ENCODE data around the gene COL5A1. TPM values are rescaled to one million over a fixed set of nuclear protein-coding genes. Genes with fewer than 3 reads are reported as not detected.
A peak's percentile ranks its signal among the peaks of the same experiment; 100 is the strongest.

COL5A1 gene
- total RNA-seq, 1 donor from 2014 or later: 79.4 TPM

DNA sequence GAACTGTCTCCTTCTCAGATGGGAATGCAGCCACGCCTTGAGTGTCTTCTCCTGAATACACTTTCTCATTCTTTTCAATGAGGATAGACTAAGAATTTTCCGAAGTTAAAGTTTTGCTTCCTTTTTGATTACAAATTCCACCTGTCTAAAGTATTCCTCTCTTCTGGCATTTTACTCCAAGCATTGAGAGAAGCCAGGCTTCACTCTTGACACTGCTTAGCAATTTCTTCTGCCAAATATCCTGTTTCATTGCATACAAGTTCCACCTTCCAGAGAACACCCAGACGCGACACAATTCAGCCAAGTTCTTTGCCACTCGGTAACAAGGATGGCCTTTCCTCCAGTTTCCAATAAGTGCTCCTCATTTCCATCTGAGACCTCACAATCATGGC, 35.6 kb upstream of the COL5A1 start:
- DNase-seq (ENCODE audit: low spot score): no peak
- intact Hi-C loops (cut with DNase I): no loop called here
- no peak for ATAC-seq

DNA sequence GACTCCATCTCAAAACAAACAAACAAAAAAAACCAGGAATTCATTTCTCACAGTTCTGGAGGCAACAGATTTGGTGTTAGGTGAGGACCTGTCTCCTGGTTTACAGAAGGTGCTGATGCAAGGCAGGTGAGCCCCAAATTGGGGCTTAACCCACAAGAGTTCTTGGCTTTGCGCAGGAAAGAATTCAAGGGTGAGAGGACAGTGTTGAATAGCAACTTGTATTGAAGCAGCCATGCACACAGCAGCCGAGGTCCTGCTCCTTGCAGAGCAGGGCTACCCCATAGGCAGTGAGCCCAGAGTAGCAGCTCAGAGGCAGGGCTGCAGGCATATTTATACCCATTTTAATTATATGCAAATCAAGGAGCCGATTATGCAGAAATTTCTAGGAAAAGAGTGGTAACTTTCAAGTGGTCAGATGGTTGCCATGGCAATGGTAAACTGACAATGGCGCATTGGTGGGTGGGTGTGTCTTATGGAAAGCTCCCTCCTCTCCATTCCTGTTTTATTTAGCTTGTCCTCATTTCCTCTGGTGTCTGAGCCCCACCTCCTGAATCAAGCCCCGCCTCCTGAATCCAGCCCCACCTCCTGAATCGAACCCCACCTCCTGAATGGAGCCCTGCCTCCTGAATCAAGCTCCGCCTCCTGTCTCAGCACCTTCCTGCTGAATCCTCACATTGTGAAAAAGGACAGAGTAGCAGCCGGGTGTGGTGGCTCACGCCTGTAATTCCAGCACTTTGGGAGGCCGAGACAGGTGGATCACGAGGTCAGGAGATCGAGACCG, 34.5 kb upstream of the COL5A1 start:
- ATAC-seq (no peak), DNase-seq (ENCODE audit: low spot score) (peak; percentile 46)
- intact Hi-C loops (cut with DNase I): no loop called here

DNA sequence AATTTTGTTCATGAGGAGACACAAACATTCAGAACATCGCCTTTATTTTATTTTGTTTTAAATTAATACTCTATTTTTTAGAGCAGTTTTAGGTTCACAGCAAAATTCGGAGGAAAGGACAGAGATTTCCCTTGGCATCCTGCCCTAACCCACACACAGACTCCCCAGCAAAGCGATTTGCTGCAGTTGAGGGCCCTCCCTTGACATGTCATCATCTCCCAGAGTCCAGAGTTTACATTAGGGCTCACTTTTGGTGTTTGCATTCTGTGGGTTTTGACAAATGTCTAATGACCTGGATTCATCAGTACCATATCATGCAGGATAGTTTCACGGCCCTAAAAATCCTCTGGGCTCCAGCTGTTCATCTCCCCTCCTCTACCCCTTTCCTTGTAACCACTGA, 33.6 kb upstream of the COL5A1 start:
- ATAC-seq: no peak
- intact Hi-C loops (cut with DNase I): no loop called here
- no peak for DNase-seq (ENCODE audit: low spot score)

DNA sequence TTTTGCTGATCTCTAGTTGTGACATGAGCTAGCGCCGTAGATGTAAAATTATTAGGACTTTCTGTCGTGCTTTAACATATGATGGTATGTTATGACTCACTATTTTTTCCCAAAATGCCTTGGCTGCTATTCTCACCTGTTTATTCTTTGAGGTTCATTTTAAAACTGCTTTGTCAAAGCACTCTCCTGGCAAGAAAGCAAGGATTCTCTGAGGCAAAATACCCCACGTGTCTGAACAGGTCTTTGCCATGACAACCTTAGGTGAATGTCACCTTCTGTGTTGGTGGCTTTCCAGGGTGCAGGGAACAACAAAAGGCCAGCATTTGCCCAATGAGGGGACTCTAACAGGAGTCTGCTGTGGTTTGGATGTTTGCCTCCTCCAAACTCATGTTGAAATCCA, 30.6 kb upstream of the COL5A1 start:
- DNase-seq (ENCODE audit: low spot score): no peak
- intact Hi-C loops (cut with DNase I): no loop called here
- no peak for ATAC-seq

DNA sequence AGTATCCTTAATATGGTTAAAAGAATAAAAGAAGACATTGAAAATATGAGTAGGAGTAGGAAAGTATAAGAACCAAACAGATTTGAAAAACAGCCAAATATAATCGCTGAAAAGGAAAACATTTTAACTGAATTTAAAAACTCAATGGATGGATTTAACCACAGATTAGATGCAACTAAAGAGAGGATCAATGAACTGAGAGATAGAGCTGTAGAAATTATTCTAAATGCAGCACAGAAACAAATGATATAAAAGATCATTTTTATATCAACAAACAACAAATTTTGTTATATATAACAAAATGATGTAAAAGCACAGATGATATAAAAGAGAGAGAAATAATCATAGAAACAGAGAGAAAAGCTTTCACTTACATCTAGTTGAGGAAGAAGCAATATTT, 29.3 kb upstream of the COL5A1 start:
- intact Hi-C loops (cut with DNase I): no loop called here
- ATAC-seq: no peak
- no peak for DNase-seq (ENCODE audit: low spot score)

DNA sequence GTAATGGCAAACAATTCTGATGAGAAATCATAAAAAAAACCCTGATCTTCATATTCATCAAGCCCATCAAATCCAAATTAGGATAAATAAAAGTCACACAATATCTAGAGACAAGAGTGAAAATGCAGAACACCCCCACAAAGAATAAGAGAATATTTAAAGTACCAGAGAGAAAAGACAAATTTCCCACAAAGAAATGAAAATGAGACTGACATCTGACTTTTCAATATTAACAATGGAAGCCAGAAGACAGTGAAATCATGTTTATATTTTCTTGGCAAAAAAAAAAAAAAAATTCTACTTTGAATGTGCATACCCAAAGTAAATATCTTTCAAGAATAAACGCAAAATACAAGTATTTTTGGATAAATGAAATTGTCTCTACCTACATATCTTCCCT, 28.9 kb upstream of the COL5A1 start:
- DNase-seq (ENCODE audit: low spot score) (no peak), ATAC-seq (no peak)
- intact Hi-C loops (cut with DNase I): no loop called here

DNA sequence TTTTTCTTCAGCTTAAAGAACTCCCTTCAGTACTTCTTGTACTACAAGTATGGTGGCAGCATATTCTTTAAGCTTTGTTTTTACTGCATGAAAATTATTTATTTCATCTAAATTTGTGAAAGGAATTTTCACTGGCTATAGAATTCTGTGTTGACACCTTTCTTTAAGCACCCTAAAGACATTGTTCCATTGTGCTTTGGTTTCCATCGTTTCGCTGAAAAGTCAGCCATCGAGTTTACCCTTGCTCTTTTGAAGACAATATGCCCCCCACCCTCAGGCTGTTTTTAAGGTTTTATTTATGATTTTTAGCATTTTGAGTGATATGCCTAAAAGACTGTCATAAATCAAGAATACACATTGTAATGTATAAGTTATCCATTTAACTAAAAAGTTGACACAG, 27.3 kb upstream of the COL5A1 start:
- no peak for ATAC-seq
- DNase-seq (ENCODE audit: low spot score): no peak
- intact Hi-C loops (cut with DNase I): no loop called here

DNA sequence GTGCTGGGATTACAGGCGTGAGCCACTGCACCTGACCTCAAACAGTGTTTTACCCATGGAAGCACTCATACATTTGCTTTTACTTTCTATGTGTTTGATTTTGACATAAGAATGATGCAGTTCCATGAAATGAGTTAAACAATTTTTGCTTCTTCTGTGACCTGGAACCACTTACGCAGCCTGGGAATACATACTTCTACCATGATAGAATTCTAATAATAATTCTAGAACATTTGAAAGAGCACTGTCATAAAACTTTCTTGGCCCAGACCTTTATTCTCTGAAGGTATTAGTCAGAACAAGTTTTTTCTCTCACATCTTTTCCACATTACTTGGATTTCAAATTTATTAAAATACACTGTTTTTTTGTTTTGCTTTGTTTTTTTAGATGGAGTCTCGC, 25.3 kb upstream of the COL5A1 start:
- intact Hi-C loops (cut with DNase I): no loop called here
- ATAC-seq: no peak
- DNase-seq (ENCODE audit: low spot score): no peak

DNA sequence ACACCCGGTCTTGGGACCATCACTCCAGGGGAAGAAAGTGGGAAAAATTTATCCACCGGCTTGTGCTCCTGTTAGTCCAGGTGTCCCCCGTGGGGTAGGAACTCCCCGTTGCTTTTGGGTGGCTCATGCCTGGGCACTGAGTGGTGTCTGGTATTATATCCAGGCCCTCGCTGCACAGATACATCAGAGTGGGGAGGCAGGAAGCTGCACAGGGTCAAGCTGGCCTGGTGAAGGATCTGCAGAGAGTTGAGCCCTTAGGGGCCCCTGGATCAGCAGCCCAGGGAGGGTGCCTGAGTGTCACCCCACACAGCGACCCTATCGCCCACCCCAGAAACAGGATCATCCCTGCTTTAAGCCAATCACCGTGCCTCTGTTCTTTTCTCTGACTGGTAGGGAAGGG, 24.4 kb upstream of the COL5A1 start:
- DNase-seq (ENCODE audit: low spot score) (peak; percentile 42), ATAC-seq (peak; percentile 11)
- intact Hi-C loops (cut with DNase I): no loop called here

DNA sequence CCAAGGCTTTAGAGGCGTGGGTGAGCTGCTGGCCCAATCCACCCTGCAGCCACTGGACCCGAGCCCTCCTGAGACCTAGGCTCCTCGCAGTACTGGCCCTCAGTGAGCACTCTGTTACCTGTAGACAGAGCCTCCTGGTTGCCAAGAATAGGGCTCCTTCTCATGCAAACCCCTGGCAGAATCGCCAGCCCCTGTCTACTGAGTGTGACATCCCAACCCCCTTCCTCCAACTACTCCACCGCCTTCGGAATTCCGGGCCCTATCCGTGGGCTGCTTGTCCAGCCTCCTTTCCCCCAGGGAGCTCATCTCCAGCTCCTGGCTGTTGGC, 23.8 kb upstream of the COL5A1 start:
- DNase-seq (ENCODE audit: low spot score) (no peak), ATAC-seq (peak; percentile 25)
- intact Hi-C loops (cut with DNase I): no loop called here

DNA sequence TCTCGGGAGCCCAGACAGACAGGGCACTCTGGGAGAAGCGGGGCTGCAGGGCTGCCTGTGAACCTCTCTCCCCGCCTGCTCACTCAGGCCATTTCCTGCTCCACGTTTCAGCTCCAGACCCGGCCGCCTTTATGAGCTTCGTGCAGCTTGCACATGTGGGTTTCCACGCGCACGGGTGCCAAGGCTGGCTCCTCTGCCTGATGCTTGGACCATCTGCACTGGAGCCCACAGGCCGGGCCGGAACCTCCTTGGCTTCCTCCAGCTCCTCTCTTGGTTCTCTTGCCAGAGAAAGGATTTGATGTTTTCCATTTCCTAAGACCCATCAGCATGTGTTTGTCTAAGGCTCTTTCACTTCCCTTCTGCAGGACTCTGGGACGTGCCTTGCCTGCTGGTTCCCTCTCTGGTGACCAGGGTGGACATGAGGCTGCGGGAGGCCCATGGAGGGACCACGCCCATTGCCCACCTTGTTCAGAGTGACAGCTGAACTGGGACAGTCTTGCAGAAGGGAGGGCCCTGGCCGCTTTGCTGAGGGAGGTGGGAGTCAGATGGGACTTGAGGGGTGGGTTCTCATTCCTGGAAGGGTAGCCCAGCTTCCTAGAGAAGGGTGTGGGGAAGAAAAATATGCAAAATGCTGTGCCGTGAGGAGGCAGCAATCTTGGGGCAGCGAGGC, 23.3 kb upstream of the COL5A1 start:
- intact Hi-C loops (cut with DNase I): no loop called here
- ATAC-seq (peak; percentile 61), DNase-seq (ENCODE audit: low spot score) (peak; percentile 67)

DNA sequence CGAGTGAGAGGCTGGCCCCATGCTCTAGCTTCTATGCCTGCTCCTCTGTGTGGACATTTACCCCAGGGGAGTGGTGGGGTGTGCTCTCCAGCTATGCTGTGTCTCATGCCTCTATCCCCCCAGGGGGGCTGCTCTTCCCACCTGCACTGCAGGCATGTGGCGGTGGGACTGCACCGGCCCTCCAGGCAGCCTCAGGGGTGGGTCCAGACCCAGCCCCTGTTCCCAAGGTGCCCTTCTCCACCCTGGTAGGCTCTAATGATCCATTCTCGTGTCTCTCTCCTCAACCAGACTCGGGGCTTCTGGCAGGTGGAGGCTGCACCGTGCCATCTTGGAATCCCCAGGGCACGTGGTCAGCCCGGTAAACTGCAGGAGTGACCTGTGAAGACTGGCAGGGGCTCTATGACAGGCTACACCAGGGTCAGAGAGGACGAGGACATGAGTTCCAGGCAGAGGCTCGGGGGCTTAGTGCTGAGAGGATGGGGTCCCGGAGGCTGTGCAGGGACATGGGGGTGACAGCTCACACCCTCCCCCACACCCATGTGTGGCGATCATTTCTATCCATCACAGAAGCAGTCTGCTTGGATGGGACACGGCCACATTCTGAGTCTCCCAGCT, 22.7 kb upstream of the COL5A1 start:
- intact Hi-C loops (cut with DNase I): no loop called here
- peak; percentile 26 for DNase-seq (ENCODE audit: low spot score)
- ATAC-seq: no peak

DNA sequence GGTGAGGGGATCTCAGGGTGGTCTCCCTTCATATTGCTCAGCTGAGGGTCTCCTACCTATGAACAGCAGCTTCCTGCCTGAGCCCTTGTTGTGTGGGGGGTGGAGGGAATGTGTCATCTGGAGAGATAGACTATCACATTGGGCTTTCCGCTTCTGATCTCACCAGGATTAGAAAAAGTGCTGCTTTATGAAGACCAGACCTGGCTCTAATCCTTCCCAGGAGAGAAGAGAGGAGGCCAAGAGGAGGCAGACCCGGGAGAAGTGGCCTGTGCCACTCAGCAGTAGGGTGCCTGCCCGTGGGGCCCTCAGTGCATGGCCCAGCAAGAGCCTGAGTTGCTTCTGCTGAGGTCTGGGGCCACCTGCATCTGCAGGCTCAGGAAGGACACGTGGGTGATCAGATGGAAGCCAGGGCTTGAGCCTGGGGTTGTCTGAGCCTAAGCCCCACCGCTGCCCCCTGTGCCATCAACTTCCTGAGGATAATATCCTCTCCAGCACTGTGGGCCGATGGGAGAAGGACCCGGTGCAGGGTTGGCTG, 22.1 kb upstream of the COL5A1 start:
- DNase-seq (ENCODE audit: low spot score): peak; percentile 36
- intact Hi-C loops (cut with DNase I): no loop called here
- ATAC-seq: no peak

DNA sequence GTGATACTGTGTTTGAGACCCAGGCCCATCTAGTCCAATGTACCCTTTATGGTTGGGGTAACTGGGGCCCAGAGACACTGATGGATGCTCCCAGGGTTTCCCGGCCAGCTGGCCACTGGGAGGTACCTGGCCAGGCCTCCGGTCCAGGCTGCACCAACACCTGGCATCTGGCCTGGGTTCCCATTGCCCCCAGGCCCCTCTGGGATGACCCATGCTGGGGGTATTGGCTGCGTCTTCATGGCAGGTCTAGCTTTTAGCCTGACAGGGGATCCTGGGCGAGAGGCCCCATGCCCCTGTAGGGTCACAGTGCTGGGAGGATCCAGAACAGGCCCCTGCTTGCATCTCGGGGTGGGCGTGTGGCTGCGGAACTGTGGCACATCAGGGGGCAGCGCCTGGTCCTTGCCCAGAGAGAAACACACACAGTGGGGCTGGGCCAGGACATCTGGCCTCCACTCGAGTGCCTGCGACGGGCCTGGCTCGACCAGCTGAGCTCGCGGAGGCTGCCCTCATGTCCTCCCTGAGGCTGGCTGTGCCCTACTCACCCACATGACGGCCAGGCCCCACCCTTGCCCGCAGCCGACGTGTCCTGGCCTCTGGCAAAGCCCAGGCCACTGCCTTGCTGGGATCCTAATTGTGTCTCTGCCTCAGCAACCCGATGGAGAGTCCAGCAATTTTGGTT, 21.5 kb upstream of the COL5A1 start:
- DNase-seq (ENCODE audit: low spot score): peak; percentile 53
- ATAC-seq: no peak
- intact Hi-C loops (cut with DNase I): no loop called here

DNA sequence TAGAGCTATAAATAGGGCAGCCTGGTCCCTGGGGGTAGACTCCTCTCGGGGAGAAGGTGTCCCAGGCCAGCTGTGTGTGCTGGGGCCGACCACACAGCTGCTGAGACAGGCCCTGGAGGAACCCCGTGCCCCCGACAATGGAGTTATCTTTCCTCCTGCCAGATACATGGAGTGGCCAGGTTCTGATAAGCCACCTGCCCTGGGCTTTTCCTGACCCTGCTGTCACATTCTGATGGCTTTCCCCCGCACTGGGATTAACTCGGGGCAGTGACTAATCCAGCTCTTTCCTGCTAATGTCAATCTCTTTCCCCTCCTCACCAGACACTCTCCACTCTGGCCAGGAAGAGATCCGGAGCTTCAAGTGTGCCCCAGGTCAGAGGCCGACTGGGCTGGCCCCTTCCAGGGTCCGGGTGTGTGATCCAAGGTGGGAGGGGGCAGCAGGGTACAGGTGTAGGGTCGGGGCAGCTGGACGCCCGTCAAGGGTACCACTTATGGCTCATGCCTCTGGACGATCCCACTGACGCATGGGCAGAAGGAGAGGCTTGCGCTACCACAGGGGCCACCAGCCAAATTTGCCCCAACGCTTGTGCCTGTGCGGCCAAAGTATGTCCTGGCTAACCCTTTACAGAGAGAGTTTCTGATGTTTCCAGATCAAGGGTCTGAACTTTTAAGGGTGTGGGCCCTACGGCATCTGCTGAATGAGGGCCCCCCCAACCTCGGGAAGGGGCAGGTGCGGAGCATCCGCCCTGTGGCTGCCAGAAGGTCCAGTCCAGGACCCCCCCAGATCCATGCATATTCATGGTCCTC, 20.6 kb upstream of the COL5A1 start:
- intact Hi-C loops (cut with DNase I): no loop called here
- DNase-seq (ENCODE audit: low spot score) (peak; percentile 54), ATAC-seq (no peak)

DNA sequence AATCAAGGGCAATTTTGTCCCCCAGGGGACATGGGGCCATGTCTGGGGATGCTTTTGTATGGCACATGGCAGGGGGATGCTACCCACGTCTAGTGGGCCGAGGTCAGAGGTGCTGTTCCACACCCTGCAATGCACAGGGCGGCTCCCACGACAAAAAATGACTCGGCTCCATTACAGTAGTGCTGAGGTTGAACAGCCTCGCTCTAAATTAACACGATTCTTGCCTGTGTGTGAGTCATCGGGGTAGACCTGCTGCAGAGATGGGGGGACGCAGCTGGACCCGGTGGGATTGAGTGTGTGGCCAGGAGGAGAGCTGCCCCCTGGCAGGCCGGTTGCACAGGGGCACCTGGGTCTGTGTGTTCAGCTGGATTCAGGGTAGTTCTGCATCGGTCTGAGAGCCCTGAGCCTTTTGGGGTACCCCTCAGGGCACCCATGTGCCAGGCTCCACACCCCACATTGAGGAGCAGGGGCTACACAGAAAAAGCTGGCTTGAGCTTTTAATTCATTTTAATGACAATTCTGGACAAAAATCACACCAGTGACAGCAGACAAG, 20.0 kb upstream of the COL5A1 start:
- intact Hi-C loops (cut with DNase I): no loop called here
- DNase-seq (ENCODE audit: low spot score) (peak; percentile 43), ATAC-seq (no peak)

DNA sequence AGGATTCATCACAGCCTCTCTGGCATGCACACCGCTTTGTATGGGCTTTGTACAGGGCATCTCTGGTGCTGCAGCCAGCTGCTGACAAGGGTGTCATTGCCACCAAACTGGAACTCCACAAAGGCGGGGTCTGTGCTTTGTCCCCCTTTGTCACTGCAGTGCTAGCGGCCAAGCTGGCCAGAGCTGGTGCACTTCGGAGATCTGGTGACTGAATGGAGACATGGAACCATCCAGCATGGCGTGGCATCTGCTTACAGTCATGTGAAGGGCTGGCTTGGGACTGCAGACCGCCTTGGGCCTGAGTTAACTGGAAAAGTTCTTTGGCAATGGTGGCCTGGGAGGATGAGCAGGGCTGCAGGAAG, 18.7 kb upstream of the COL5A1 start:
- ATAC-seq (no peak), DNase-seq (ENCODE audit: low spot score) (peak; percentile 47)
- intact Hi-C loops (cut with DNase I): no loop called here

DNA sequence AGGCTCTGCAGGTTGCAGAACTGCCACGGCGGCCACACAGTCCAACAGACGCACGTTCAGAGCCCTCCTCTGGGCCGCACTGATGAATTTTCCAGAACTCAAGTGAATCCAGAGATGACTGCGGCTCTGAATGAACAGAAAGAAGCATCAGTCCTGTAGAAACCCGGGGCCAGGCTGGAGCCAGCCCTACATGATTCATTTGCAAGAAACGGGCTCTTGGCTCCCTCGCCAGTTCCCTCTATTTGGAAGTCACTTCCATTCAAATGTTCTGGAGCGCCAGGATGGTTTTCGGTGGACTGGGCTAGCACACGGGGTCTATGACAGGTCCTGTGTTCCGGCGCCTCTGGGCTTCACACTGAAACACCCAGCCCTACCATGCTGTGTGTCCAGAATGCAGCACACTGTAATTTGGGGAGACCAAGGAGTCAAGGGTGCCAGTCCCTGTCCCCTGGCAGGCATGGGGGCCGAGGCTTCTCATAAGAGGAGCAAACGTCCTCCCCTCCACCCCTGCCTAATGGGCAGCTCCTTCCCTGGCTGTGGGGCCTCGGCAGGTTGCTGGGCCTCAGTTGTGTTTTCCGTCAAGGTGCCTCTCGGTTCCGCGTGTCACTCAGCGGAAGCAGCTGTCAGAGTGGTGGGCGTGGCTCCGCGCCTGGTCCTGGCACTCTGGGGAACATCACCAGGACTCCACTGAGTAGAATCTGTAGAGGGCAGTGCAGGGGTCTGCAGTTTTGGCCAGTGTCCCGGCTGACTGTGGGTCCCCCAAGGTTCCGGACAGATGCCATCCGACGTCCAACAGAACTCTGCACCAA, 18.1 kb upstream of the COL5A1 start:
- intact Hi-C loops (cut with DNase I): no loop called here
- DNase-seq (ENCODE audit: low spot score) (peak; percentile 41), ATAC-seq (no peak)

All from sciatic nerve (tissue), 2 donors.